KBM-7 (cell line): ENCODE results near the gene NT5DC1.

ENCODE experiments used
- DNase-seq: peaks from one replicate; pipeline ENCODE4 v3.0.0-alpha.2; 2015
- in situ Hi-C: fragments of 300-500 bp; cut with MboI; formaldehyde crosslinking; loops from 2 replicates; pipeline ENCODE4 v1.14.3; 2020; ENCODE audit warnings: low sequenced_read_pairs, low pct_unique_long_range_greater_than_20kb, mixed read lengths

Gene NT5DC1

DNA sequence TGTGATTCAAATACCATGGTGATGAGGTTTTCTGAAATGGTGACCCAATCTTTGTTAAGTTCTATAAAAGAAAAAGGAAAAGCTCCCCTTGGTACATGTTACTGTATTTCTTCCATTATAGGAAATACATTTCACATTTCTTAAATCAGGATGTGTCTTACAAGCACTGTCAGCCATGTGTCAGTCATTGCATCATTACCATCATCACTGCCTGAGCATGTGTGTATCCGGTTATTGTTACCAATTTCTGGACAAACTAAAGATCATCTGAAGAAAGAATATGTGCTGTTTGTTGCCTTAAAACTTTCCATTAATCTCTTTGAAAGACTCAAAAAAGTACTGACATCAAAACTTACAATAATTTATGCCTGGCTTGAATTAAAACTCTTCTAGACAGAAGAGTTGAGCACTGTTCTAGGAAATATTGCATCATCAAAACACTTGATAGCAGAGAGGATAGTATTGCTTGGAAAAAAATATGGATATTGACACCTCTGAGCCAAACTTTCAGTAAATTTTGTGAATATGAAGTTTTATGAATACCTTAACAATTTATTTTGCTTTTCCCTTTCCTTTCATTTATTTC lies 186.2 kb downstream of the NT5DC1 start:
- no peak for DNase-seq
- in situ Hi-C loops: no loop called here

DNA sequence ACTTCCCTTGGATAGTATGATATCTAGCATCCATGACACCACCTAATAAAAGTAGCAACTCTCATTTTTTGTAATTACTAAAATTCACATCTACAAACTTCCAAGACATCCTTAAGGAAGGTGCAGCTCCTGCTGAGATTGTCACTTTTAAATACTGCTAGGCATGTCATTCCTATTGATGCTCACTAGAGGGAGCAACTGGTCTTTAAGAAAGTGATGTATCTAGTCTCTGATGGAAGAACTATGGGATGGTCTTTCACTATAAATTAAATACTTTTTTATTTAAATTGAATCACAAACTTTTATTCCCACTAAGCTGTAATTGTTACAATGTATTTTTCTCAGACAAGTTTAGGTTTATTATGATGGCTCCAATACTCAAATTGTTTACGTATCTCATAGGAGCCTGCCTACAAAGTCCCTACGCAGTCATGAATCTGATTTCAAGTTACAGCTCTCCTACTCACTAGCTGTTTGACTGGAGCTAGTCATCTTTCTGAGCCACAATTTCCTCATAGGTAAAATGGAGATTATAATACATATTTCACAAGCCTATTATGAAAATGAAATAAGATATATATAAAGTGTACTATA lies 187.1 kb downstream of the NT5DC1 start:
- in situ Hi-C loops: no loop called here
- DNase-seq: peak; percentile 61

GRCh38 chr6:116289876-116290275 lies 189.2 kb downstream of the NT5DC1 start:
- no peak for DNase-seq
- in situ Hi-C loops: no loop called here

- DNase-seq: no peak
- in situ Hi-C loops: no loop called here
Observed at GRCh38 chr6:116290799-116291198, 190.1 kb downstream of the NT5DC1 start.

- in situ Hi-C loops: no loop called here
- DNase-seq: no peak
Observed at GRCh38 chr6:116291701-116292396, 191.2 kb downstream of the NT5DC1 start.

DNA sequence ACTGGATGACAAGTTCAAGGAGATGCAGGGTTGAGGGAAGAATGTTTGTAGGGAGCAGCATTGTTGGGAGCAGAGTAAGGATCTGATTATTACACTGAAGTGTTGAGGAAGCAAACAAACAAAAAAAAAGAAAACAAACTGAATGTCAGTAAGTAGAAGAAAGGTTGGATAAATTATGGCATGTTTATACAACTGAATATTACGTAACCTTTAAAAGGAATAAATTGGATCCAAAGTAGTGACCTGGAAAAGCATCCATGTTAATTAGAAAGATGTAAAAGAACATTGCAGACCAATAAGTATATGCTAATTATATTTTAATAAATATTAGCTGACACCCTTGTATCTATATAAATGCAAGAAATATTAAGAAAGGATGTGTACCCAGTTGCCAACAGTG lies 191.9 kb downstream of the NT5DC1 start:
- in situ Hi-C loops: no loop called here
- no peak for DNase-seq

DNA sequence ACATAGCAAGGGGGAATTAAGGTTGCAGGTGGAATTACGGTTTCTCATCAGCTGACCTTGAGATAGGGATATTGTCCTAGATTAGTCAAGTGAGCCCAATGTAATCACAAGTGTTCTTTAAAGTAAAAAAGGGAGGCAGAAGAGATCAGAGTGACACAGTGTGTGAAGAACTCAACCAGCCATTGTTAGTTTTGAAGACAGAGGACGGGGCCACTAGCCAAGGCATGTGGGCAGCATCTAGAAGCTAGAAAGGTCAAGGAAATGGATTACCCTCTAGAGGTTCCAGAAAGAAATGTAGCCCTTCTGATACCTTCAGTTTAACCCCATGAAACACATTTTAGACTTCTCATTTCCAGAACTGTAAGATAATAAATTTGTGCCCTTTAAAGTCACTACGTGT lies 197.6 kb downstream of the NT5DC1 start:
- no peak for DNase-seq
- in situ Hi-C loops: no loop called here

GRCh38 chr6:116298973-116299372 lies 198.3 kb downstream of the NT5DC1 start:
- in situ Hi-C loops: no loop called here
- no peak for DNase-seq
